Measurements from ENCODE around the gene DZANK1.
"Not testable (repeated sequence)": the region's sequence is repeated elsewhere in the genome, so short reads cannot be mapped to it uniquely, and the experiment has no call there.

Gene DZANK1

DNA sequence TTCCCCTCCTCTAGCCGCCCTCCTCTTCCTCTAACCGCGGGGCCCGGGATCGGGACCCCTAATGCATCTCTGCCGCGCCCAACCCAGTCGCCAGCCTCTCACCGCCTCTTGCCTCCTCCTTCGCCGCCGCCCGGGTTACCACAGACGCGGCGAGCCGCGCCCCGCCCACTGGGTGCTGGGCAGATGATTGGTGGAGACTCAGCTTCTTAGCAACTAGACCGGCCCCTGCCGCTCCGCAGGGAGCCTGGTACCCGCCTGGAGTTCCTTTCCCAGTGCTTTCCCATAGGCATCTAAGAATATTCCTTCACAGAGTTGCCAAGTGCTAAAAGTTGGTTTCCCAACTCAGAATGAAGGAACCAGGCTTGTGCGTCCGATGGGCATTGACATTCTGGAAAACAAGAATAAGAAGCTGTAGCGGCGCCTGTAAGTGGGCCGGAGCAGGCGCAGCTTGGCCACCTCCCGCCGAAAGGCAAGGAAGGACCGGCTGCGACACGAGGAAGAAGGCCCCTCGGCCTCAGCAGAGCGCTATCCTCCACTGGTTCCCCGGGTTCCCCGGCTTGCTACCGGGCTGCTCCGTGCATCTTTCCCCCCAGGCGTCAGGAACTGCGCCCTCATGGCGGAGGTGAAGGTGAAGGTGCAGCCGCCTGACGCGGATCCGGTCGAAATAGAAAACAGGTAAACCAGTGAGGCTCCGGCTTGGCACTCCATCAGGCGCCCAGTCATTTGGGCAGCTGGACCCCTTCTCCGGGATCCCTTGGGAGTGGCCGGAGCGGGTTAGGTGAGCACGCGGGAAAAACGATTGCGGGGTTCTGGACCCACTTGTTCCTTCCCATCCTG lies at the start of gene DZANK1, which contains the start of gene POLR3F:
Gene DZANK1, minus strand, starts transcription at position 137 of the 837 bp plus-strand sequence. CDS start 1,672 bp downstream, outside the sequence.
Gene POLR3F, plus strand, starts transcription at position 497 of the 837 bp plus-strand sequence. Its CDS starts 117 bp downstream, at position 614.
- peak; percentile 97 for DNase-seq

GRCh38 chr20:18515973-18516372 lies 49.1 kb upstream of the DZANK1 start:
- no peak for DNase-seq

DNA sequence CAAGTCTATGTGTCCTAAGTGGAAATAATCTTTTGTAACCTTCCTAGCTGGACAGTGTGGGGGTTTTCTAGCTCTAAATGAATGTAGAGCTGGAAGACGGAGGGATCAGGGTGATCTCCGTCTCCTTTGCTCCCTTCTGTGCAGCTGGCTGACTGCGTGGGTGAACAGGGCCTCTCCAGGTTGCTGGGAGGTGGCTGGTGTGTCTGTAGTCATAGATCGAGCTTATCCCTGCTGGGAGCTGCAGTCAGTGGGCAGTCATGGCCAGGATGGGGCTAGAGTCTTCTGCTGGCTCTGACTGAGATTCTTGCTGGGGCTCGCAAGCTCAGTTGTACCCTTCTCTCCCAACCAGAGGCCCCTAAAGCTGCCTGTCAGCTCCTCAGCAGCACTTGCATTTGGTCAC lies 47.3 kb upstream of the DZANK1 start:
- no peak for DNase-seq

- no peak for DNase-seq
Observed at GRCh38 chr20:18513208-18513607, 46.4 kb upstream of the DZANK1 start.

DNA sequence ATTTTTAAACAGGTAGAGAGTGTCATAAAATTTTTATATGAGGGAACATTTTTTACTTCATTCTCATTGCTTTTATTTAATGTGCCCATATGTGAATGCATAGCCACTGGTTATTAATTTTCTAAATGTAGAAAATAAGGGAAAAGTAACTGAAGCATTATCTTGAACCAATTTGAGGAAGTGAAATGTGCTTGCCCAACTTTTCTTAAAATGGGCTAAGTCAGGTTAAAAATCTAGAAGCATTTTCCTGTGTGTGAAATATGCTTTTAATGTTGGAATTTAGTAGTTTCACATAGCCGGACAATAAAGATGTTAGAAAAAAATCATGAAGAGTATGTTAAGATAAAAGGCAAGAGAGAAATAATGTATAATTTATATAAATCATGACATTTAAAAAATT lies 44.7 kb upstream of the DZANK1 start:
- no peak for DNase-seq

- peak; percentile 96 for DNase-seq
Observed at GRCh38 chr20:18507218-18508191, 40.7 kb upstream of the DZANK1 start, which contains the start of gene SEC23B. TSS of gene SEC23B (plus strand) at chr20:18507940. CDS start at chr20:18510836, 2,896 bp downstream.

DNA sequence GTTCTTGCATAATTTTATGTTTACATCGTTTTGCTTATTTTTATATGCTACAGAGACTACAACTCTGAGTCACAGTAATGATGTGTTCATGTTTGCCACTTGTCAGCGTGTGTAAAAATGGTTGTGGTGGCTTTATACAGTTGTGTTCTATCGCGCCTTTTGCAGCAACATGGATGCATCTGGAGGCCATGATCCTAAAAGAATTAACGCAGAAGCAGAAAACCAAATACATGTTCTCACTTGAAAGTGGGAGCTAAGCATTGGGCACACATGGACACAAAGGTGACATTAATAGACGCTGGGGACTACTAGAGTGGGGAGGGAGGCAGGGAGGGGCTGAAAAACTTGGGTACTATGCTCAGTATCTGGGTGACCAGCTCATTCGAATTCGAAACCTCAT lies 39.9 kb upstream of the DZANK1 start:
- DNase-seq = no peak

- DNase-seq = no peak
Observed at GRCh38 chr20:18504479-18505060, 37.7 kb upstream of the DZANK1 start.

DNA sequence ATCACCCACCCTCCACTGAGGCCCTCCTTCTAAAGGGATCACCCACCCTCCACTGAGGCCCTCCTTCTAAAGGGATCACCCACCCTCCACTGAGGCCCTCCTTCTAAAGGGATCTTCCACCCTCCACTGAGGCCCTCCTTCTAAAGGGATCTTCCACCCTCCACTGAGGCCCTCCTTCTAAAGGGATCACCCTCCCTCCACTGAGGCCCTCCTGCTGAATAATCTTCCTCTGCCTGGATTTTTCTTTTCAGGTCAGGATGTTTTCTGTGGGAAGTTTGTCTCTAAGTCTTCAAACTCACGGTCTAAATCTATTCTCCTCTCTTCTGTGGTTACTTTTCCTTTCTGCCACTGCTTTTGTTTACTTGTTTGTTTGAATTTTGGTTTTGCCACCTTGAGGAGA lies 34.8 kb upstream of the DZANK1 start:
- DNase-seq = not testable (repeated sequence)

GRCh38 chr20:18497603-18498002 lies 30.8 kb upstream of the DZANK1 start:
- no peak for DNase-seq

- peak; percentile 93 for DNase-seq
Observed at GRCh38 chr20:18496740-18497592, 30.1 kb upstream of the DZANK1 start, which contains the start of gene RBBP9. TSS of gene RBBP9 (minus strand) at chr20:18497225. CDS start at chr20:18497167, 58 bp downstream.

DNA sequence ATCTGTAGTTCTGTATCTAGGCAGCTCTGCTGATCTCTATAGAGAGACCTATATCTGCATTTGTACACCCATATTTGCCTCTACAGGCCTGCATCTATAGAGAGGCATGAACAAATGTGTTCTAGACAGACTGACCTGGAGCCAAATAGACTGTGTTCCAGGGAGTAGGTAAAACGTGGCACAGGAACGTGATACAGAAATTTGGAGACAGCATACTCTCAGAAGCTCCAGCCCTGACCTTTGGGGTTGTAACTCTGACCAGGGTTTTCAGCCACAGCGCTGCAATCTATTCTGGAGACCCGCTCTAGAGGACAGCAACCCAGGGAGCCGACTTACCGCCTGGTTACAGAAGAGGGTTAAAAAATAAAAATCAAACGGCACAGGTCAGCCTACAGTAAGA lies 29.2 kb upstream of the DZANK1 start:
- DNase-seq = no peak

DNA sequence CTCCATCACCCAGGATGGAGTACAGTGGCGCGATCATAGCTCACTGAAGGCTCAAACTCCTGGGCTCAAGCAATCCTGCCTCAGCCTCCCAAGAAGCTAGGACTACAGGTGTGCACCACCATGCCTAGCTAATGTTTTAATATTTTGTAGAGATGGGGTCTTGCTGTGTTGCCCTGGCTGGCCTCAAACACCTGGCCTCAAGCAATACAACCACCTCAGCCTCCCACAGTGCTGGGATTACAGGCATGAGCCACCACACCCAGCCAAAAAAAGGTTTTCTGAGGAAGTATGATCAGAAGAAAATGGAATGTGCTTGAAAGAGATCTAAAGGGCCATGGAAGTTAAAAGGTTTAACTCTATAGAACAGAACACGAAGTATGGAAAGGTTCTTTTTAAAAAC lies 21.5 kb upstream of the DZANK1 start:
- DNase-seq = no peak

DNA sequence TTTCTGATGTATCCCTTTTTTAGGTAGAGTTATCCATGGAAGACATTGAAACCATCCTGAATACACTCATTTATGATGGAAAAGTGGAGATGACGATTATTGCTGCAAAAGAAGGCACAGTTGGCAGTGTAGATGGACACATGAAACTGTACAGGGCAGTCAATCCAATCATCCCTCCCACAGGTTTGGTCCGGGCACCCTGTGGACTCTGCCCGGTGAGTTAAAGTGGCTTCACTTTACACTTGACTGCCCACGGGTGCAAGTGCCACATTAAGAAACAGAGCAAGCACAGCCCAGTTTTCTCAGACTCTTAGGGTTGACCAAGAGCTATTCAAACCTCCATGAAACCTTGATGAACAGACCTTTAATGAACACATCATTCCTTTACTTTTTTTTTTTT lies 14.8 kb upstream of the DZANK1 start:
- DNase-seq = no peak

- DNase-seq = no peak
Observed at GRCh38 chr20:18477821-18478220, 11.0 kb upstream of the DZANK1 start.

- DNase-seq = no peak
Observed at GRCh38 chr20:18477218-18477617, 10.4 kb upstream of the DZANK1 start.

DNA sequence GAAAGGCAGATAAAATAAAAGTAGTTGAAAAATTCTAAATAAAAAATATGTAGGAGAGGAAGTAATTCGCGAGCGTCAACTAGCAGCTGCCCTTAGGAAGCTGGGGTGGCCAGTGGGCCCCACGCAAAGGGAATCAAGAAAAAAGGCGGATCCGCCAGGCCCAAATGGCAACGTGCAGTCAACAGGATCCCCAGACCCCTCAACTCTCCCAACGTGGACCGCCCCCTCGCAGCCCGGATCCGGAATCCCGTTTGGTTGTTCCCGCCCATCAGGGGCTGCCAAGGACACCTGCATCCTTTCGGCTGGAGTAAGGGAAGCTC lies 296 bp downstream of the DZANK1 start:
- no peak for DNase-seq

DNA sequence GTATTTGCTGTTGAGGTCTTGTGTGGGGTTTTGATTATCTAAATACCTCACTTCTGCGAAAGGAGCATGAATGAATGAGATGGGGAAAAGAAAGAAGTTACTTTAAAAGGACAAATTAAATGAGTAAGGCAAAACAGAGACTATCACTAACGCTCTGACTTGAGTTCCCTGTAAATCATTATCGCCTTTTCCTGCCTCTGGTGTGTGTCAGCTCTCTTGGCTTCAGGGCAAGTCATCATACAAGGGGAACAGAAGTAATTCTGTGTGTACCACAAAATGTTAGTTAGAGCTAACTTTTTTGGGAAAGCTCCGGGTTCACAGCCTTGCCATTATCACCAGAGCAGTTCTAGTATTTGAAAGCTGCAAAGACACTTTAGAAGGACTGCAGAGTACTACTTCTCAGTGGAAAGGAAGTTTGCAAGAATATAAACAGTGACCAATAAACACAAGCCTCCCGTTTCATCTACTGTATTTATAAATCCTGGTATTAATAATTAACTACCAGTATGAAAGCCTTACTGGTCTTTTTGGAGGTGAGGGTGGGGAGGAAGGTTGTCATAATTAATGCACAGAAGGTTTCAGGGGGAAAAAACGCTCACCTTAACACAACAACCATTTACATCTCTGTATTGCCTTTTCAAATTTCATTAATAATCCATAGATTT lies 1.2 kb downstream of the DZANK1 start:
- no peak for DNase-seq

GRCh38 chr20:18456600-18456999 lies 10.2 kb downstream of the DZANK1 start:
- no peak for DNase-seq

DNA sequence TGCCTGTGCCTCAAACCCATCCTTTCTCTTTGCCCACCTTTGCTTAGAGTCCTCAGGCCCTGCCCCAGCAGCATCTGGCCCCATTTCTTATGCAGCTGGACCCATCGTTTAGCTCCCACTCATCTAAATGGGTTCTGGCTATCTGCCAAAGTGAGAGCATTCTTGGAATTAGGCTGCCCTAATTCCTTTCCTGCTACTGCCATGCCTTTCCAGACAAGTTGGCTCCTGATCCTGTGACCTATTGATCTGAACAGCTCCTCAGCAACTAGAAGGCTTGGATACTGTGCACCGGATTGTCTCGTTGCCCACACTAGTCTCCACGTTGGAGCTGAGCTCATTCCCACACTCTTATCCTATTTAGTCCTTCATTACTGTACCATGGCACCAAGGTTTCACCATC lies 22.9 kb downstream of the DZANK1 start:
- DNase-seq = no peak

- no peak for DNase-seq
Observed at GRCh38 chr20:18440403-18440802, 26.4 kb downstream of the DZANK1 start.
